Stimulated activated naive CD8-positive, alpha-beta T cell treated with anti-CD3 and anti-CD28 coated beads, Interleukin-15, amount 100 ng/mL, for 72 hours (primary cell): ENCODE results near the gene ATP10B.
A peak's percentile ranks its signal among the peaks of the same experiment; 100 is the strongest.

ENCODE experiments used
- ATAC-seq: fragments of 150-1000 bp; cut with Tn5 transposase; 2 replicates; pipeline ENCODE4 v1.10.0; 2021; ENCODE audit warnings: mild to moderate bottlenecking, moderate library complexity
- DNase-seq, 2 donors: peaks; one replicate each; pipeline ENCODE4 v3.0.0; 2021 to 2022
- H3K27ac Mint-ChIP-seq, 2 donors: one replicate each; pipeline ENCODE4 v1.8.0; 2022; ENCODE audit warnings: mild to moderate bottlenecking in 2 of 2, mixed read lengths in 2 of 2, moderate library complexity in 2 of 2
- H3K27me3 Mint-ChIP-seq: one replicate; pipeline ENCODE4 v1.8.0; 2022; ENCODE audit warnings: mixed read lengths
- H3K4me1 Mint-ChIP-seq: one replicate; pipeline ENCODE4 v1.8.0; 2022; ENCODE audit warnings: mild to moderate bottlenecking, mixed read lengths
- H3K4me3 Mint-ChIP-seq, 2 donors: one replicate each; pipeline ENCODE4 v1.8.0; 2022; ENCODE audit warnings: mild to moderate bottlenecking in 2 of 2, mixed read lengths in 2 of 2, moderate library complexity in 1 of 2
- H3K9me3 Mint-ChIP-seq, 2 donors: one replicate each; pipeline ENCODE4 v1.8.0; 2022; ENCODE audit warnings: mixed read lengths in 2 of 2

ATP10B gene

DNA sequence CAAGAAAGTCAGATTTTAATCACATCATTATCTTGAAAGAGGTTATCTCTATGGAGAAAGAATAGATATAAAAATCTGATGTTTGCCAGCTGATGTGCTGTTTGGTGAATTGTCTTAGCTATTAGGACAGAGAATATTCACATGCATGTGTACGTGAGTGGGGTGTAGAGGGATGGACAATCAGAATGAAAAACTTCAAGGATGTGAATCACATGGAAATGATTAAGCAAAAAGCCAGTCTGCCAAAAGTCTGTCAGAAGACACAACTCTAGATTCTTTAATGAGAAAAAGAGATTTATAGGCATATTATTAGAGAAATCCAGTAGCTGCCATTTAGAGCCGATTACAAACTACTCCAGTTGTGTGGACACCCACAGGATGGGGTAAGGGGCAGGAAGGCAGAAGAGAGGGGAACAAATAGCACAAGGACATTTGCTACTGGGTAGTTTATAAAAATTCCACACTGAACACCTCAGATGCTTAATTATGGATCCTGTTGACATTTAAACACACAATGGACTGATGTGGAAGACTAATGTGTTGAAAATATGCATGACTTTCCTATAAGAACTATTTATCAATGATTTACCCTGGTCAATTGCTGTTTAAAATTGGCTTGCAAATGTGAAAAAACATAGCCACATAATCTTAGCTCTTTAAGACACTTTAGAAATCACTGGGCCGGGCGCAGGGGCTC lies 302.9 kb downstream of the ATP10B start:
- DNase-seq (no peak), ATAC-seq (no peak)
- H3K4me3 Mint-ChIP-seq, result no peak overlapping the region
- peaks cover 0 to 7% of the 10 kb centered on the region in 2 donors for H3K9me3 Mint-ChIP-seq
- no peaks in the 10 kb centered on the region for H3K4me1 Mint-ChIP-seq
- H3K27ac Mint-ChIP-seq, result no peak overlapping the region
- peaks cover 19% of the 10 kb centered on the region for H3K27me3 Mint-ChIP-seq

DNA sequence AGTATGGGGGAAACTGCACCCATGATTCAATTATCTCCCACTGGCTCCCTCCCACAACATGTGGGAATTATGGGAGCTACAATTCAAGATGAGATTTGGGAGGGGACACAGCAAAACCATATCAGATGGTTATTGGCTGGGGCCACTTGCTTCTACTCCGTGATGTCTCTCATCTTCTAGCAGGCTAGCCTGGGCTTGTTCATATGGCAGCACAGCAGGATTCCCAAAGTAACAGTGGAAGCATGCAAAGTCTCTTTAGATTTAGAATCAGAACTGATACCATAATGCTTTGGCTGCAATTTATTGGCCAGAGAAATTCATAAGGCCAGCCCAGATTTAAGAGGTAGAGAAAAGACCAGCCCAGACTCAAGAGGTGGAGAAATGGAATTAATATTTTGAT lies 304.1 kb downstream of the ATP10B start:
- H3K9me3 Mint-ChIP-seq, result peaks cover 0 to 7% of the 10 kb centered on the region in 2 donors
- no peak overlapping the region for H3K4me3 Mint-ChIP-seq
- no peak for DNase-seq
- no peak for ATAC-seq
- H3K27me3 Mint-ChIP-seq, result peaks cover 19% of the 10 kb centered on the region
- no peak overlapping the region for H3K27ac Mint-ChIP-seq
- H3K4me1 Mint-ChIP-seq, result no peaks in the 10 kb centered on the region

DNA sequence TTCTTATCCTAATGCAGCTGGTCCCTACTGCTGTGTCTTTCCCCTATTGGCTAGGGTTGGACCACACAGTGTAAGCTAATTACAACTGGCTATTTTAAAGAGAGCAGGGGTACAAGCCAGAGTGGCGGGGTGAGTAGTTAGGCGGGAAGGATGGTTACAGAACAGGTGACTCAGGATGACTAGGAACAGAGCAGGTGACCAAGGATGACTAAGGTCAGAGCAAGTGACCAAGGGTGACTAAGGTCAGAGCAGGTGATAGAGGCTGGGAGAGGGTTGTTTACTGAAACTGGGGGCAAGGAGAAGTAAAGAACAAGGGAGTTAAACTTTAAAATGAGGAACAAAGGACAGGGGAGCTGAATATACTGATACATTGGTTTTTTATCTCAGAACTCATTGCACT lies 304.9 kb downstream of the ATP10B start:
- Mint-ChIP-seq H3K4me1 (no peaks in the 10 kb centered on the region), H3K9me3 (peaks cover 0 to 7% of the 10 kb centered on the region in 2 donors), H3K27ac (peak overlapping the region in 1 of 2 donors; percentile 36)

DNA sequence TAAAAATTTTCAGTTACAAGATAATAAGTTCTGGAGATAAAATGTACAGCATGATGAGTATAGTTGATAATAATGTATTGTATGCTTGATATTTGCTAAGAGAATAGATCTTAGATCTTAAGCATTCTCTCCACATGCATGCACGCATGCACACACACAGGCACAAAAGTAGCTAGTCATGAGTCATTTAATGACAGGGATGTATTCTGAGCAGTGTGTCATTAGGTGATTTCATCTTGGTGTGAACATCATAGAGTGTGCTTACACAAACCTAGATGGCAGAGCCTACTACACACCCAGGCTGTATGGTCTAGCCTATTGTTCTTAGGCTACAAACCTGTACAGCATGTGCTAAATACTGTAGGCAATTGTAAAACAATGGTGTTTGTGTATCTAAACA lies 306.2 kb downstream of the ATP10B start:
- H3K4me1 Mint-ChIP-seq, result no peaks in the 10 kb centered on the region
- DNase-seq (no peak), ATAC-seq (no peak)
- H3K27me3 Mint-ChIP-seq, result peaks cover 9% of the 10 kb centered on the region
- no peak overlapping the region for H3K4me3 Mint-ChIP-seq
- H3K9me3 Mint-ChIP-seq, result peaks cover 0 to 7% of the 10 kb centered on the region in 2 donors
- no peak overlapping the region for H3K27ac Mint-ChIP-seq

More for the DNA sequence above, 304.9 kb downstream of the ATP10B start:
- peaks cover 15% of the 10 kb centered on the region for H3K27me3 Mint-ChIP-seq
- no peak overlapping the region for H3K4me3 Mint-ChIP-seq
- DNase-seq, result no peak
- ATAC-seq, result no peak

DNA sequence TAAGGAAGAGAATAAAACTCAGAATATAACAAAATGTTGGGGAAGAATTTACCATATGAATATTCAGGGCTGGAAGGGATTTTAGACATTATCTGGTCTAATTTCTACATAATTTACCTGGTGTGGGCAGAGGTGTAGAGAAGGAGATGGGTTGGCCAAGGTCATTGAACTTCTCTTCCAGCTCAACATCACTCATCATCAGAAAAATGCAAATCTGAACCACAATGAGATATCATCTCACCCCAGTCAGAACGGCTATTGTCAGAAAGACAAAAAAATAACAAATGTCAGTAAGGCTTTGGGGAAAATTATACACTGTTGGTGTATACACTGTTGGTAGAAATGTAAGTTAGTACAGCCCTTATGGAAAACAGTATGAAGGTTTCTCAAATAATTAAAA lies 308.6 kb downstream of the ATP10B start:
- no peak for DNase-seq
- no peak for ATAC-seq
- H3K9me3 Mint-ChIP-seq, result peaks cover 0 to 7% of the 10 kb centered on the region in 2 donors
- H3K4me1 Mint-ChIP-seq, result no peaks in the 10 kb centered on the region
- no peak overlapping the region for H3K27ac Mint-ChIP-seq
- no peaks in the 10 kb centered on the region for H3K27me3 Mint-ChIP-seq
- H3K4me3 Mint-ChIP-seq, result no peak overlapping the region

DNA sequence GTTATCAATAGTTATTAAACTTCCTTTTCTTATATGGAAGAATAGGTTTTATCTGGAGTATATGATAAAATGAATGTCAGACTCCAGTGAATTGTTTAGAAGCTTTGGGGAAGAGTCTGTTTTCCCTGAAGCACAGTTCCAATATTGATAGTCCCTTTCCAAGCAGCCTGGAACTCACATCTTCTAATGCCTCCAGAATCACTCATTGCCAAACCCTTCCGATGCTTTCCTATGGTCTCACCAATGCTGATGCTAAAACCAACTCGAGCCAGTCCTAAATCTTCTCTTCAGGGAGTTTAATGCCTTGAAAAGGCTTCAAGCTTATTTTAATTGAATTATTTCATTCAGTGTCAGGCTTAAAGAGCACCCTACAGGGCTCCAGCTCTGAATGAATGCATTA lies 309.2 kb downstream of the ATP10B start:
- Mint-ChIP-seq H3K4me1 (no peaks in the 10 kb centered on the region), H3K4me3 (no peak overlapping the region)

DNA sequence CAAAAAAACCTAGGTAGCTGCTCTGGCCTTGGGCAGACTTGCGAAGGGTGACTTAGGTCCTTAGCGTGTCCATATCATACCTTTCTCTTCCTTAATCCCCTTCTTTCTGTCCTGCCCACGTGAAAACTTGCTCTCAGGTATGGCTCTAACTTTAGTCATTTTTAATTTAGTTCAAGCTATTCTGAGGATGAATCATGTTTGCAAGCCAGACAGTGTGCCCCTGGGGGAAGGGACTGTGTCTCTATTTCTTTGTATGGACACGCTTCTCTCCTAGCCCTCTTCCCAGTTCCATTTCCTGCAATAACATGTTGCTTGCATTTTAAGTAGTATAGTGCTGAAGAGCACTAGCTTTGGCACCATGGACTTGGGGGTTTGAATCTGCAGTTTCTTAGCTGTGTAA lies 309.7 kb downstream of the ATP10B start:
- Mint-ChIP-seq H3K27me3 (no peaks in the 10 kb centered on the region), H3K4me1 (no peaks in the 10 kb centered on the region), H3K4me3 (no peak overlapping the region), H3K27ac (no peak overlapping the region), H3K9me3 (peaks cover 0 to 6% of the 10 kb centered on the region in 2 donors)
- DNase-seq (no peak), ATAC-seq (no peak)

More for the DNA sequence above, 309.2 kb downstream of the ATP10B start:
- Mint-ChIP-seq H3K27ac (no peak overlapping the region), H3K9me3 (peaks cover 0 to 7% of the 10 kb centered on the region in 2 donors), H3K27me3 (no peaks in the 10 kb centered on the region)
- DNase-seq (no peak), ATAC-seq (no peak)

DNA sequence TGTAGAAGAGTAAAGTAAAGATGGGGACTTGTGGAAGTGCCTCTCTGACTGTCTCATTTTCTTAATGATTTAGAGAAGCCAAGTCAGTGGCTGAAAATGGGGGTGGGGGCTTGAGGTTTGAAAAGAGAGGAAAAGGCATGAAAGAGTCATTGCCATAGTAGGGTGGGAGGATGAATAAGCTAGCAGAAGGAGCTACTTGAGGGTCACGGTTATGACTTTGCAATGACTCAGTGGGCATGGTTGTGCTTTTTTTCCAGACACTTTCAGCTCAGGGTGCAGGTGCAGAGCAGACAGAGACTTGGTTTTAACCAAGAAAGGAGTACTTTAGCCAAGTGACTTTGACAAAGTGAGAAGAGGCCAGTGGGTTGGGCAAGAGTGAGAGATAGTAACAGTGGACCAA lies 312.6 kb downstream of the ATP10B start:
- no peak overlapping the region for H3K27ac Mint-ChIP-seq
- peak; percentile 89 for ATAC-seq
- H3K4me3 Mint-ChIP-seq, result no peak overlapping the region
- H3K27me3 Mint-ChIP-seq, result no peaks in the 10 kb centered on the region
- no peaks in the 10 kb centered on the region for H3K9me3 Mint-ChIP-seq
- H3K4me1 Mint-ChIP-seq, result no peaks in the 10 kb centered on the region
- DNase-seq, result peak; percentile 12 to 45

DNA sequence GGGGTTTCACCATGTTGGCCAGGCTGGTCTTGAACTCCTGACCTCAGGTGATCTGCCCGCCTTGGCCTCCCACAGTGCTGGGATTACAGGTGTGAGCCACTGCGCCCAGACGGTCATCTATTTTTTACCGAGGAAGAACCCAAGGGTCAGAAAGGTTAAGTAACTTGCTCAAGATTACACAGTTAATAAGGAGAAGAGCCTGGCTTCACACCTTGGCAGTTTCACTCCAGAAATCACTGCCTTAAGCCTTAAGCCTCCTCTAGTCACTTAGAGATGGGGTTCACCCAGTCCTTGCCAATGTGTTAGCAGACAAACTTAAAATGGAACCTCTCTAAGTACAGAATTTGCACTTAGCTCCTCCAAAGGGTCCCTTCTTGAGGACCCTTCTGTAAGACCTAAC lies 314.1 kb downstream of the ATP10B start:
- Mint-ChIP-seq H3K4me1 (no peaks in the 10 kb centered on the region), H3K4me3 (no peak overlapping the region), H3K27me3 (no peaks in the 10 kb centered on the region), H3K9me3 (no peaks in the 10 kb centered on the region), H3K27ac (no peak overlapping the region)
- peak; percentile 52 for ATAC-seq
- DNase-seq, result no peak

DNA sequence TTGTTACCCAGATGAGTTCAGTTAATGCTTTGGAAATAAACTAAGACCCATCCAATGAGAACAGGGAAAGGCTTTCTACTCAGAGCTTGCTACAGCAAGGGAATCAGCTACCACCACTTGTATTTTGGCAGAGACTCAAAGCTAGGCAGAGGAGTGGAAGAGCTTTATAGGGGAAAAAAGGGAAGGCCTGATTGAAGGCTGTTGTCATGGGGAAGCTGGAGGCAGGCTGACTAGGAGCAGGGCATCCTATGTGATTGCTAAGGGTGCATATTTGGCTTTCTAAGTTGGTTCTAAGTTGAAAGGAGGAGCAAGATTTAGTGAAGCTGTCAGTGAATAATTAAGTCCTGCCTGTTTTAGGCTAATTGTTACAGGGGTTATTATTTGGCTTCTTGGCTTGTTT lies 314.9 kb downstream of the ATP10B start:
- no peaks in the 10 kb centered on the region for H3K4me1 Mint-ChIP-seq
- H3K9me3 Mint-ChIP-seq, result no peaks in the 10 kb centered on the region
- no peak for ATAC-seq
- no peak overlapping the region for H3K27ac Mint-ChIP-seq
- no peaks in the 10 kb centered on the region for H3K27me3 Mint-ChIP-seq
- no peak overlapping the region for H3K4me3 Mint-ChIP-seq
- DNase-seq, result no peak

DNA sequence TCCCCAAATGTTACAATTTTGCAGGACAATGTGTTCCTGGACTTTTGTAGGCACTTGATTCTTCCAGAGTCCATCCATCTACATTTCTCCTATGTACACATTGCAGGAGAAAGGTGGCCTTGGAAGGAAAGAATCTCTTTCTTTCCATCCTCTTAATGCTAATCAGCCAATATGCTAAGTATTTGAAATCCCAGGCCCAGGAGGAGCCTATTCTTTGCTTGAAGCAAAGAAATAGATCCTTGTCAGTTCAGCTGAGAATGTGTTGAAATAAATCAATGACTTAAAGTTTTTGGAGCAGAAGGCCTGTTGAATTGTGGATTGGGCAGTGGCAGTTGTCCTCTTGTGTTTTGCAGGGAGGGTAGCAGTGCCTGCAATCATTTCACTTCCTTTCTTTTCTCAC lies 317.1 kb downstream of the ATP10B start:
- no peak overlapping the region for H3K27ac Mint-ChIP-seq

DNA sequence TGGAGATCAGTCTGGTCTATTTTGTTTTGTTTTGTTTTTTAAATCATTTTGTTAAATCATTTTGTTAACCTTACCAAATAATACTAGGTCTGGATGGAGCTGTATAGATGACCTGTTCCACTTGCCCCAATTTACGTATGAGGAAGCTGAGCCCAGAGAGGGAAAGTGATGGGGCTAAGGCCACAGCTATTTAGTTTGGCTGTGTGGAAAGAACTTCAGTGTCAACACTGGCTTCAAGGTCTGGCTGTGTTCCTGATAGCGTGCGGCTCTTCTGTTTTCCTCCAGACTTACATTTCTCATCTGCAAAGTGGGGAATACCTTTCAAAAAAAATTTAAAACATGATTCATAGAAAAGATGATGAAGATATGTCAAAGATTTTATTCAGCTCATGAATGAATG lies 317.9 kb downstream of the ATP10B start:
- H3K27ac Mint-ChIP-seq, result no peak overlapping the region
- ATAC-seq, result no peak
- no peaks in the 10 kb centered on the region for H3K4me1 Mint-ChIP-seq
- no peak overlapping the region for H3K4me3 Mint-ChIP-seq
- peaks cover 8% of the 10 kb centered on the region for H3K27me3 Mint-ChIP-seq
- no peak for DNase-seq
- H3K9me3 Mint-ChIP-seq, result no peaks in the 10 kb centered on the region

More for the DNA sequence above, 317.1 kb downstream of the ATP10B start:
- Mint-ChIP-seq H3K27me3 (peaks cover 8% of the 10 kb centered on the region), H3K4me1 (no peaks in the 10 kb centered on the region), H3K4me3 (no peak overlapping the region), H3K9me3 (no peaks in the 10 kb centered on the region)
- DNase-seq, result no peak
- ATAC-seq, result no peak

DNA sequence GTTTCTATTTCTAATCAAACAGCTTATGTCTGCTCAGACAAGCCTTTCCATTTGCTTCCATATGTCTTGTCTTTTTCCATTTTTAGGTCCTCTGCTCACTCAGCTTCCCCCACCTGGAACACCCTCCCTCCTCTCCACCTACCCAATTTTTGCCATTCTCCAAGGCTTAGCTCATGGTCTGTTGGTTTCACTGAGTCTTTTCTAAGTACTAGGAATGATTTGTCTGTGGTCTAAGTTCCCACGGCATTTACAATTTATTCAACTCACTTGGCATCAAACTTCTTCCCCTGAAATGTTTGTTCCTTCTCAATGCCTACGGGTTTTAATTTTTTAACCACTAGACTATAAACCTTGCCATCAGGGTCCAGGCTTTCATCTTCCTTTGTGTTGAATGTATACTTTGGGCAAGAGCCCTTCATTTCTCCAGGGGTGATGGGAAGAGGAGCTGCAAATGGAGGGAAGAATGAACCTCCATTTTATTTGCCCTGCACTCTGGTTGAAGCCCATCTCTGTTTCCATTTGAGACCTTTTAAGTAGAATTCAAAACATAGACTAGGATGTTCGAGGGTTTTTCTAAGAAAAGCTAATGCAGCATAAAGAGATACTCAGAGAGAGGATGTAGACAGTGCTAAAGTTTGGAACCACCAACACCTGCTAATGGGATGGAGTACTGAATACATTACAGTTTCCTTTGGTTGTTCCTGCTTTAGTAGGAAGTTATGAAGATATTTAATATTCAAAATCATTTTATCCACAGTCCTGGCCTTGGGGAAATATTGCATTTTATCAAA lies 326.3 kb downstream of the ATP10B start:
- no peak for ATAC-seq
- Mint-ChIP-seq H3K4me1 (peaks cover 10% of the 10 kb centered on the region), H3K27ac (no peak overlapping the region), H3K4me3 (no peak overlapping the region), H3K27me3 (peaks cover 8% of the 10 kb centered on the region), H3K9me3 (no peaks in the 10 kb centered on the region)
- no peak for DNase-seq

DNA sequence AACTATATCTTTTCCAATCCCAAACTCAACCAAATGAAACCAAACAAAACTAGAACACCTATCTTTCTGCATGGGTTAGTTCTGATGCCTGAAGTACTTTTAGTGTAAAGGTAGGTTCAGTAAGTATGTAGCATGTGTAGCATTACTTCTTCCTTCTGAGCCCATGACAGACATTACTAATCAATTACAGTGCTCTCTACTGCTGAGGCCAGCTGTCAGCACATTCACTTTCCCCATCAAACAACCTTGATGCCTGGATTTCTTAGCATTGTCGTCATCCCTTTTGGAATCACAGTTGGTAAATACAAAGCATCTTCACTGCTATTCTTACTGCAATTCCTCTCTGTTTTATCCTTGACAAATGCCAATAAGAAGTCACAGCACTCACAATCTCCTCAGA lies 327.2 kb downstream of the ATP10B start:
- ATAC-seq, result no peak
- no peaks in the 10 kb centered on the region for H3K9me3 Mint-ChIP-seq
- H3K27me3 Mint-ChIP-seq, result no peaks in the 10 kb centered on the region
- no peak overlapping the region for H3K27ac Mint-ChIP-seq
- peaks cover 10% of the 10 kb centered on the region for H3K4me1 Mint-ChIP-seq
- H3K4me3 Mint-ChIP-seq, result no peak overlapping the region
- no peak for DNase-seq

DNA sequence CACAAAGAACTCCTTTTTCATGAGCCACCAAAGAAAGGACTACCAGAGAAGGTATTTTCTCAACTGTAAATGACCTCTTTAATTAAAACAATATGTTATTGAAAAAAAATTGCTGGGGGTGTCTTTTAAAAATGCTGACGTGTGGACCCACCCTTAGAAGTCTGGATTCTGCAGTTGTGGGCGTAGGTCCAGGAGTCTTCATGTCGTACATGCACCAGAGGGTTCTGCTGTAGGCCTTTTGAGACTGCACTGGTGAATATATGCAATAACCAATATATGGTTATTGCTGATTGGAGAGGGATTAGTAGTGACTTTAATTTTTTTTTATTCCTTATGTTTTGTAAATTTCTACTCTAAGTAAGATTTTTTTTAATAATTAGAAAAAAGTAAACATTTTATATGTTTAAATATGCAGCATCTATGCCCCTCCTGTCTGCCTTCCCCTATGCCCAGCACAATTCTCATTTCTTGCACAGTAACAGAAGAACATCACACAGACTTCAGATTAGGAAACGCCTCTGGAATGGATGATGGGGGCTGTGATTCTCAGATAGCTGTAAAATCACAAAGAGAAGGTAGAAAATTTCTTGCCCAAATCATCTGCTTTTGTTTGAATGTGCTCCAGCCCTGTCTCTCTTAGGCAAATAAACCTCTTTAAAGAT lies 328.4 kb downstream of the ATP10B start:
- H3K4me1 Mint-ChIP-seq, result peaks cover 10% of the 10 kb centered on the region
- DNase-seq (no peak), ATAC-seq (no peak)
- no peak overlapping the region for H3K27ac Mint-ChIP-seq
- no peak overlapping the region for H3K4me3 Mint-ChIP-seq
- no peaks in the 10 kb centered on the region for H3K9me3 Mint-ChIP-seq
- no peaks in the 10 kb centered on the region for H3K27me3 Mint-ChIP-seq

DNA sequence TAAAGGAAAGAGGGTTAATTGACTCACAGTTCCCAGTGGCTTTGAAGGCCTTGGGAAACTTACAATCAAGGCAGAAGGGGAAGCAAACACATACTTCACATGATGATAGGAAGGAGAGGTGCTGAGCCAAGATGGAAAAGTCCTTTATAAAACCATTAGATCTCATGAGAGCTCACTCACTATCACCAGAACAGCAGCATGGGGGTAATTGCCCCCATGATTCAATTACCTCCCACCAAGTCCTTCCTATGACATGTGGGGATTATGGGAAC lies 330.7 kb downstream of the ATP10B start:
- ATAC-seq (no peak), DNase-seq (no peak)
- Mint-ChIP-seq H3K4me3 (no peak overlapping the region), H3K4me1 (peaks cover 10% of the 10 kb centered on the region), H3K9me3 (no peaks in the 10 kb centered on the region), H3K27ac (no peak overlapping the region), H3K27me3 (no peaks in the 10 kb centered on the region)
